H1 (cell line): ENCODE measurements around the gene LMTK2. TPM values are rescaled to one million over a fixed set of nuclear protein-coding genes. Genes with fewer than 3 reads are reported as not detected.

ENCODE experiments used
- CTCF ChIA-PET: fragments of 300-600 bp; sonication (Branson Sonifier 250); formaldehyde crosslinking; loops from one replicate; lab custom pipeline; 2021; ENCODE audit not compliant: partially characterized antibody; lab: Charles Lee
- POLR2A ChIA-PET: fragments of 300-600 bp; sonication (Branson Sonifier 250); formaldehyde crosslinking; loops from one replicate; lab custom pipeline; 2021; ENCODE audit warnings: inconsistent platforms; ENCODE audit not compliant: partially characterized antibody; lab: Charles Lee
- DNase-seq, 2 experiments: peaks; one replicate each; pipeline versions ENCODE4 v3.0.0 to v3.0.0-alpha.2; 2010 to 2022; ENCODE audit warnings: low spot score in 2 of 2, low read depth in 1 of 2, mixed read lengths in 1 of 2
- FAIRE-seq: peaks from 2 replicates; lab custom pipeline; 2011; peaks lifted over from hg19 to GRCh38; lab: Jason Lieb, UNC
- H2AFZ ChIP-seq: 2 replicates; pipeline ENCODE4 v1.8.1; 2012; ENCODE audit warnings: low read length, inconsistent platforms
- H2AK5ac ChIP-seq: 2 replicates; pipeline ENCODE4 v1.6.1; 2013; ENCODE audit warnings: low read depth, low read length
- H2BK120ac ChIP-seq: replicated peaks from 2 replicates; pipeline ENCODE3; 2013; ENCODE audit warnings: low read depth, low read length, inconsistent platforms
- H2BK12ac ChIP-seq: 2 replicates; pipeline ENCODE4 v1.6.1; 2013; ENCODE audit warnings: low read depth, low read length
- H2BK15ac ChIP-seq: 2 replicates; pipeline ENCODE4 v1.6.1; 2013; ENCODE audit warnings: low read length
- H2BK20ac ChIP-seq: 2 replicates; pipeline ENCODE4 v1.6.1; 2013; ENCODE audit warnings: low read length
- H2BK5ac ChIP-seq: 2 replicates; pipeline ENCODE4 v1.6.1; 2013; ENCODE audit warnings: low read depth, low read length
- H3K14ac ChIP-seq: 2 replicates; pipeline ENCODE4 v1.6.1; 2013; ENCODE audit warnings: inconsistent platforms; ENCODE audit not compliant: insufficient read length
- H3K18ac ChIP-seq: 2 replicates; pipeline ENCODE4 v1.6.1; 2013; ENCODE audit warnings: low read length; ENCODE audit errors: extremely low read depth
- H3K23ac ChIP-seq: 2 replicates; pipeline ENCODE4 v1.6.1; 2013; ENCODE audit warnings: inconsistent platforms; ENCODE audit not compliant: insufficient read length
- H3K23me2 ChIP-seq: 2 replicates; pipeline ENCODE4 v1.6.1; 2013; ENCODE audit warnings: low read depth, low read length
- H3K27ac ChIP-seq: 2 replicates; pipeline ENCODE4 v1.6.1; 2011; ENCODE audit warnings: low read depth, low read length, inconsistent platforms
- H3K27me3 ChIP-seq, 4 experiments: replicated peaks in 1 of 4; 1 replicate in 1 of 4; 2 replicates in 3 of 4; pipeline versions ENCODE4 v1.6.1 to v1.8.1; 2011 to 2013; ENCODE audit warnings: low read length in 3 of 4, mild to moderate bottlenecking in 3 of 4, inconsistent platforms in 2 of 4, mixed read lengths in 2 of 4, moderate library complexity in 1 of 4; ENCODE audit not compliant: control insufficient read depth in 3 of 4, insufficient read depth in 3 of 4; ENCODE audit errors: extremely low read depth in 1 of 4
- H3K36me3 ChIP-seq, 4 experiments: 2 replicates each; pipeline versions ENCODE4 v1.6.1 to v1.8.1; 2011 to 2013; ENCODE audit warnings: mild to moderate bottlenecking in 4 of 4, low read length in 3 of 4, moderate library complexity in 2 of 4, control low read depth in 1 of 4, inconsistent platforms in 1 of 4; ENCODE audit not compliant: insufficient read depth in 4 of 4, control insufficient read depth in 2 of 4
- H3K4ac ChIP-seq: replicated peaks from 2 replicates; pipeline ENCODE3; 2013; ENCODE audit warnings: low read length, low read depth, mixed read lengths, inconsistent platforms; ENCODE audit not compliant: insufficient read length
- H3K4me1 ChIP-seq, 4 experiments: replicated peaks in 1 of 4; 1 replicate in 1 of 4; 2 replicates in 3 of 4; pipeline versions ENCODE4 v1.6.1 to v1.8.1; 2011 to 2013; ENCODE audit warnings: low read length in 3 of 4, inconsistent platforms in 2 of 4, mixed read lengths in 1 of 4; ENCODE audit not compliant: insufficient read depth in 4 of 4, control insufficient read depth in 3 of 4
- H3K4me2 ChIP-seq, 2 experiments: 2 replicates each; pipeline versions ENCODE4 v1.6.1 to v1.8.1; 2011 to 2013; ENCODE audit warnings: low read depth in 2 of 2, low read length in 2 of 2, control low read depth in 1 of 2, inconsistent platforms in 1 of 2, mild to moderate bottlenecking in 1 of 2; ENCODE audit not compliant: insufficient read depth in 1 of 2
- H3K4me3 ChIP-seq, 4 experiments: fragments of 200-600, 300-600 bp in 1 of 4; sonication (generic), shearing (Covaris generic), sonication (Bioruptor Twin) in 1 of 4; 2 replicates each; pipeline versions ENCODE4 v1.5.1 to v1.8.1; 2011 to 2016; ENCODE audit warnings: low read length in 4 of 4, low read depth in 3 of 4, control low read depth in 2 of 4, inconsistent platforms in 2 of 4, mild to moderate bottlenecking in 2 of 4, mixed read lengths in 1 of 4, moderate library complexity in 1 of 4; ENCODE audit not compliant: insufficient read depth in 2 of 4; ENCODE audit errors: extremely low read depth in 1 of 4
- H3K56ac ChIP-seq: replicated peaks from 2 replicates; pipeline ENCODE3; 2013; ENCODE audit warnings: low read depth, mild to moderate bottlenecking, mixed read lengths, low read length, inconsistent platforms; ENCODE audit not compliant: insufficient read length
- H3K79me1 ChIP-seq: 2 replicates; pipeline ENCODE4 v1.6.1; 2013; ENCODE audit warnings: low read depth, low read length, control low read depth
- H3K79me2 ChIP-seq, 2 experiments: 2 replicates each; pipeline versions ENCODE4 v1.6.1 to v1.8.1; 2012 to 2013; ENCODE audit warnings: low read length in 2 of 2, mild to moderate bottlenecking in 2 of 2, inconsistent platforms in 1 of 2; ENCODE audit not compliant: insufficient read depth in 2 of 2, control insufficient read depth in 1 of 2
- H3K9ac ChIP-seq, 4 experiments: replicated peaks in 1 of 4; 1 replicate in 1 of 4; 2 replicates in 3 of 4; pipeline versions ENCODE4 v1.6.1 to v1.8.1; 2011 to 2013; ENCODE audit warnings: low read depth in 3 of 4, low read length in 3 of 4, control low read depth in 2 of 4, mild to moderate bottlenecking in 2 of 4, moderate library complexity in 2 of 4, inconsistent platforms in 1 of 4; ENCODE audit errors: extremely low read depth in 1 of 4
- H3K9me3 ChIP-seq, 2 experiments: 2 replicates each; pipeline versions ENCODE4 v1.6.1 to v1.8.1; 2012 to 2013; ENCODE audit warnings: mild to moderate bottlenecking in 2 of 2, moderate library complexity in 2 of 2, control low read depth in 1 of 2, inconsistent platforms in 1 of 2, low read depth in 1 of 2, low read length in 1 of 2, mixed read lengths in 1 of 2; ENCODE audit not compliant: insufficient read depth in 2 of 2
- H4K20me1 ChIP-seq, 2 experiments: replicated peaks in 1 of 2; 2 replicates each; pipeline versions ENCODE3 to v1.8.1; 2011 to 2013; ENCODE audit warnings: inconsistent platforms in 2 of 2, low read length in 2 of 2, mild to moderate bottlenecking in 1 of 2; ENCODE audit not compliant: insufficient read depth in 2 of 2, control insufficient read depth in 1 of 2
- H4K5ac ChIP-seq: 2 replicates; pipeline ENCODE4 v1.6.1; 2013; ENCODE audit warnings: low read length, low read depth, mixed read lengths, inconsistent platforms; ENCODE audit not compliant: insufficient read length
- H4K8ac ChIP-seq: 2 replicates; pipeline ENCODE4 v1.8.0; 2013; ENCODE audit warnings: mild to moderate bottlenecking, moderate library complexity, low read length, inconsistent platforms; ENCODE audit not compliant: insufficient read depth; ENCODE audit errors: extremely low read depth
- H4K91ac ChIP-seq: replicated peaks from 2 replicates; pipeline ENCODE3; 2013; ENCODE audit warnings: low read length, mixed read lengths, inconsistent platforms; ENCODE audit not compliant: insufficient read length
- GTF2F1 ChIP-seq: IDR thresholded peaks from 2 replicates; pipeline ENCODE4 v1.6.1; 2012; ENCODE audit warnings: low read depth, low read length, improper control_type of control experiment, borderline replicate concordance
- POU5F1 ChIP-seq: IDR thresholded peaks from 2 replicates; pipeline ENCODE4 v1.6.1; 2011; ENCODE audit warnings: low read depth, mild to moderate bottlenecking, low read length, moderate library complexity
- RNF2 ChIP-seq: fragments of 200-900, 300-1000 bp; sonication (generic); IDR thresholded peaks from 2 replicates; pipeline ENCODE4 v1.7.1; 2016; ENCODE audit warnings: borderline replicate concordance, low read depth, mild to moderate bottlenecking, antibody characterized with exemption, low read length; ENCODE audit not compliant: poor library complexity, severe bottlenecking; ENCODE audit errors: missing control alignments
- RXRA ChIP-seq: IDR thresholded peaks from 2 replicates; pipeline ENCODE4 v1.6.1; 2011; ENCODE audit warnings: low read depth, mild to moderate bottlenecking, low read length, moderate library complexity; ENCODE audit not compliant: insufficient read depth
- SIX5 ChIP-seq: IDR thresholded peaks from 2 replicates; pipeline ENCODE4 v1.6.1; 2011; ENCODE audit warnings: mild to moderate bottlenecking, low read depth, low read length
- YY1 ChIP-seq: IDR thresholded peaks from 2 replicates; pipeline ENCODE4 v1.6.1; 2011; ENCODE audit warnings: low read depth, mild to moderate bottlenecking, low read length
- WGBS, 2 experiments: shearing (Covaris generic) in 1 of 2; methylation state at CpG; one replicate each; pipeline versions ENCODE4 v1.1.6 to v1.1.7; 2013 to 2015; ENCODE audit warnings: low lambda C conversion rate in 2 of 2, mixed read lengths in 2 of 2, inconsistent platforms in 1 of 2, low coverage in 1 of 2, missing lambda C conversion rate in 1 of 2; ENCODE audit not compliant: insufficient replicate concordance in 2 of 2, insufficient coverage in 1 of 2, insufficient read length in 1 of 2; ENCODE audit errors: extremely low coverage in 1 of 2, missing lambda C conversion rate in 1 of 2; 5-methylcytosine and 5-hydroxymethylcytosine counted together
- polyA plus RNA-seq, 7 experiments: library from polyadenylated mRNA; depleted of rRNA in 3 of 7; stranded (reverse) in 5 of 7; unstranded in 2 of 7; fragments of >200 nt in 5 of 7; fragments of 200-250 nt in 2 of 7; gene quantifications; 1 replicate in 5 of 7; 2 replicates in 1 of 7; 4 replicates in 1 of 7; pipeline versions ENCODE4 v1.2.1 to v1.2.3, GENCODE V29; 2011 to 2013; ENCODE audit warnings: missing spikeins in 2 of 7, mixed read lengths in 2 of 7
- total RNA-seq: library from RNA; stranded (reverse); fragmentation: NEBNext Ultra II Directional; extraction: Animal tissue kit (Norgen Biotek cat#: 25700); gene quantifications from 2 replicates; pipeline ENCODE4 v1.2.1, GENCODE V29; 2021

The LMTK2 gene
- total and polyA plus RNA-seq, 2 of the 8 experiments (the other 6 are each of a cell fraction or from before 2014, with no cell fraction given), result 9.7 to 30.7 TPM

DNA sequence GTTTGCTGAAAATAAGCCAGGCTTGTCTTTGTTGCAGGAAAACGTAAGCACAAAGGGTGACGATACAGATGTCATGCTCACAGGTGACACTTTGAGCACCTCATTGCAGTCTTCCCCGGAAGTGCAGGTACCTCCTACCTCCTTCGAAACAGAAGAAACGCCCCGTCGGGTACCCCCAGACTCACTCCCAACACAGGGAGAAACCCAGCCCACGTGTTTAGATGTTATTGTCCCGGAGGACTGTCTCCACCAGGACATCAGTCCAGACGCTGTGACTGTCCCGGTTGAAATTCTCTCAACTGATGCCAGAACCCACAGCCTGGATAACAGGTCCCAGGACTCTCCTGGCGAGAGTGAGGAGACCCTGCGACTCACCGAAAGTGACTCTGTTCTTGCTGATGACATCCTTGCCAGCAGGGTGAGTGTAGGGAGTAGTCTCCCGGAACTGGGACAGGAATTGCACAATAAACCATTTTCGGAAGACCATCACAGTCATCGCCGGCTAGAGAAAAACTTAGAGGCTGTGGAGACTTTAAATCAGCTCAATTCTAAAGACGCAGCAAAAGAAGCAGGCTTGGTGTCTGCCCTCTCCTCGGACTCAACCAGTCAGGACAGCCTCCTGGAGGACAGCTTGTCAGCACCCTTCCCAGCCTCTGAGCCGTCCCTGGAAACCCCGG lies 86.3 kb downstream of the LMTK2 start:
- Histone ChIP-seq H4K91ac (no peak overlapping the region), H3K23me2 (no peaks in the 10 kb centered on the region), H3K79me2 (no peaks in the 10 kb centered on the region), H3K4me3 (no peak overlapping the region), H3K23ac (no peak overlapping the region), H2AK5ac (no peak overlapping the region), H4K8ac (no peak overlapping the region), H3K79me1 (peaks cover 2% of the 10 kb centered on the region; the same call in 1 of the 2 replicates), H2BK5ac (no peak overlapping the region), H4K20me1 (peaks cover 2 to 14% of the 10 kb centered on the region in 2 experiments), H3K9ac (no peak overlapping the region), H3K4me1 (no peaks in the 10 kb centered on the region), H3K14ac (no peak overlapping the region), H2BK20ac (no peak overlapping the region), H3K36me3 (peaks cover 6 to 41% (median 27%) of the 10 kb centered on the region in 4 experiments; a peak in 7 of 8 replicates), H3K4ac (no peak overlapping the region), H3K4me2 (no peak overlapping the region), H3K27me3 (no peaks in the 10 kb centered on the region), H2AFZ (no peak overlapping the region), H2BK120ac (no peak overlapping the region), H2BK15ac (no peak overlapping the region), H3K27ac (no peak overlapping the region), H3K56ac (no peak overlapping the region), H4K5ac (no peak overlapping the region), H3K18ac (no peak overlapping the region), H3K9me3 (no peaks in the 10 kb centered on the region), H2BK12ac (no peak overlapping the region)
- CTCF ChIA-PET, result interaction anchor here (0.9 kb wide), 1 partner anchor 356 kb away, joined by 3 read pairs; no protein-coding TSS in a partner anchor
- TF ChIP-seq RXRA, result no peak
- TF ChIP-seq POU5F1, result no peak
- TF ChIP-seq RNF2, result no peak
- no peak for TF ChIP-seq GTF2F1
- no peak for TF ChIP-seq YY1
- no peak for TF ChIP-seq SIX5
- DNase-seq, result no peak
- no peak for FAIRE-seq
- POLR2A ChIA-PET, result interaction anchor here (0.6 kb wide), 1 partner anchor 1366 kb away, joined by 3 read pairs; the partner anchor contains the start of gene ZNF655
- 91% methylated on average over 22 of the region's 22 CpGs; no CpG with 5 or more reads in 1 of the 2 experiments for WGBS, 2 experiments
